TTC549 (cell line): Measurements from ENCODE around the gene NDRG4.

Experiments used
- FAIRE-seq: peaks from 2 replicates; lab custom pipeline; 2012; peaks lifted over from hg19 to GRCh38; lab: Jason Lieb, UNC

NDRG4 gene

GRCh38 chr16:58499615-58500351 is at the start of gene NDRG4:
Gene NDRG4, plus strand, starts transcription at chr16:58500143. Its CDS starts 106 bp downstream, at chr16:58500249.
- no peak for FAIRE-seq

- FAIRE-seq, result no peak
Observed at GRCh38 chr16:58450590-58450989, 49.4 kb upstream of the NDRG4 start.

GRCh38 chr16:58451265-58451689 is 48.7 kb upstream of the NDRG4 start:
- no peak for FAIRE-seq

- no peak for FAIRE-seq
Observed at GRCh38 chr16:58451945-58452401, 48.0 kb upstream of the NDRG4 start.

GRCh38 chr16:58452640-58453039 is 47.3 kb upstream of the NDRG4 start:
- no peak for FAIRE-seq

- no peak for FAIRE-seq
Observed at GRCh38 chr16:58454178-58454577, 45.8 kb upstream of the NDRG4 start.

GRCh38 chr16:58454856-58455255 is 45.1 kb upstream of the NDRG4 start:
- FAIRE-seq, result no peak

- no peak for FAIRE-seq
Observed at GRCh38 chr16:58455750-58456149, 44.2 kb upstream of the NDRG4 start.

- FAIRE-seq, result no peak
Observed at GRCh38 chr16:58456193-58456592, 43.8 kb upstream of the NDRG4 start.

GRCh38 chr16:58458606-58459343 is 41.2 kb upstream of the NDRG4 start:
- FAIRE-seq, result no peak

GRCh38 chr16:58459344-58460218 is 40.4 kb upstream of the NDRG4 start:
- FAIRE-seq, result no peak

GRCh38 chr16:58460219-58460610 is 39.7 kb upstream of the NDRG4 start:
- FAIRE-seq, result no peak

GRCh38 chr16:58461056-58461455 is 38.9 kb upstream of the NDRG4 start:
- no peak for FAIRE-seq

- FAIRE-seq, result no peak
Observed at GRCh38 chr16:58461640-58462039, 38.3 kb upstream of the NDRG4 start.

GRCh38 chr16:58462089-58462488 is 37.9 kb upstream of the NDRG4 start:
- FAIRE-seq, result no peak

GRCh38 chr16:58462499-58462996 is 37.4 kb upstream of the NDRG4 start:
- FAIRE-seq, result no peak

- FAIRE-seq, result no peak
Observed at GRCh38 chr16:58462997-58463941, 36.7 kb upstream of the NDRG4 start.

- FAIRE-seq, result no peak
Observed at GRCh38 chr16:58464047-58464915, 35.7 kb upstream of the NDRG4 start.

- FAIRE-seq, result no peak
Observed at GRCh38 chr16:58464916-58465731, 34.8 kb upstream of the NDRG4 start.
